H1 (cell line): ENCODE data around the gene ANO2. TPM values are rescaled to one million over a fixed set of nuclear protein-coding genes. Genes with fewer than 3 reads are reported as not detected.

Experiments used
- CTCF ChIA-PET: fragments of 300-600 bp; sonication (Branson Sonifier 250); formaldehyde crosslinking; loops from one replicate; lab custom pipeline; 2021; ENCODE audit not compliant: partially characterized antibody; lab: Charles Lee
- POLR2A ChIA-PET: fragments of 300-600 bp; sonication (Branson Sonifier 250); formaldehyde crosslinking; loops from one replicate; lab custom pipeline; 2021; ENCODE audit warnings: inconsistent platforms; ENCODE audit not compliant: partially characterized antibody; lab: Charles Lee
- DNase-seq, 2 experiments: peaks; one replicate each; pipeline versions ENCODE4 v3.0.0 to v3.0.0-alpha.2; 2010 to 2022; ENCODE audit warnings: low spot score in 2 of 2, low read depth in 1 of 2, mixed read lengths in 1 of 2
- FAIRE-seq: peaks from 2 replicates; lab custom pipeline; 2011; peaks lifted over from hg19 to GRCh38; lab: Jason Lieb, UNC
- H2AFZ ChIP-seq: 2 replicates; pipeline ENCODE4 v1.8.1; 2012; ENCODE audit warnings: low read length, inconsistent platforms
- H2AK5ac ChIP-seq: 2 replicates; pipeline ENCODE4 v1.6.1; 2013; ENCODE audit warnings: low read depth, low read length
- H2BK120ac ChIP-seq: replicated peaks from 2 replicates; pipeline ENCODE3; 2013; ENCODE audit warnings: low read depth, low read length, inconsistent platforms
- H2BK12ac ChIP-seq: 2 replicates; pipeline ENCODE4 v1.6.1; 2013; ENCODE audit warnings: low read depth, low read length
- H2BK15ac ChIP-seq: 2 replicates; pipeline ENCODE4 v1.6.1; 2013; ENCODE audit warnings: low read length
- H2BK20ac ChIP-seq: 2 replicates; pipeline ENCODE4 v1.6.1; 2013; ENCODE audit warnings: low read length
- H2BK5ac ChIP-seq: 2 replicates; pipeline ENCODE4 v1.6.1; 2013; ENCODE audit warnings: low read depth, low read length
- H3K14ac ChIP-seq: 2 replicates; pipeline ENCODE4 v1.6.1; 2013; ENCODE audit warnings: inconsistent platforms; ENCODE audit not compliant: insufficient read length
- H3K18ac ChIP-seq: 2 replicates; pipeline ENCODE4 v1.6.1; 2013; ENCODE audit warnings: low read length; ENCODE audit errors: extremely low read depth
- H3K23ac ChIP-seq: 2 replicates; pipeline ENCODE4 v1.6.1; 2013; ENCODE audit warnings: inconsistent platforms; ENCODE audit not compliant: insufficient read length
- H3K23me2 ChIP-seq: 2 replicates; pipeline ENCODE4 v1.6.1; 2013; ENCODE audit warnings: low read depth, low read length
- H3K27ac ChIP-seq: 2 replicates; pipeline ENCODE4 v1.6.1; 2011; ENCODE audit warnings: low read depth, low read length, inconsistent platforms
- H3K27me3 ChIP-seq, 4 experiments: replicated peaks in 1 of 4; 1 replicate in 1 of 4; 2 replicates in 3 of 4; pipeline versions ENCODE4 v1.6.1 to v1.8.1; 2011 to 2013; ENCODE audit warnings: low read length in 3 of 4, mild to moderate bottlenecking in 3 of 4, inconsistent platforms in 2 of 4, mixed read lengths in 2 of 4, moderate library complexity in 1 of 4; ENCODE audit not compliant: control insufficient read depth in 3 of 4, insufficient read depth in 3 of 4; ENCODE audit errors: extremely low read depth in 1 of 4
- H3K36me3 ChIP-seq, 4 experiments: 2 replicates each; pipeline versions ENCODE4 v1.6.1 to v1.8.1; 2011 to 2013; ENCODE audit warnings: mild to moderate bottlenecking in 4 of 4, low read length in 3 of 4, moderate library complexity in 2 of 4, control low read depth in 1 of 4, inconsistent platforms in 1 of 4; ENCODE audit not compliant: insufficient read depth in 4 of 4, control insufficient read depth in 2 of 4
- H3K4ac ChIP-seq: replicated peaks from 2 replicates; pipeline ENCODE3; 2013; ENCODE audit warnings: low read length, low read depth, mixed read lengths, inconsistent platforms; ENCODE audit not compliant: insufficient read length
- H3K4me1 ChIP-seq, 4 experiments: replicated peaks in 1 of 4; 1 replicate in 1 of 4; 2 replicates in 3 of 4; pipeline versions ENCODE4 v1.6.1 to v1.8.1; 2011 to 2013; ENCODE audit warnings: low read length in 3 of 4, inconsistent platforms in 2 of 4, mixed read lengths in 1 of 4; ENCODE audit not compliant: insufficient read depth in 4 of 4, control insufficient read depth in 3 of 4
- H3K4me2 ChIP-seq, 2 experiments: 2 replicates each; pipeline versions ENCODE4 v1.6.1 to v1.8.1; 2011 to 2013; ENCODE audit warnings: low read depth in 2 of 2, low read length in 2 of 2, control low read depth in 1 of 2, inconsistent platforms in 1 of 2, mild to moderate bottlenecking in 1 of 2; ENCODE audit not compliant: insufficient read depth in 1 of 2
- H3K4me3 ChIP-seq, 4 experiments: fragments of 200-600, 300-600 bp in 1 of 4; sonication (generic), shearing (Covaris generic), sonication (Bioruptor Twin) in 1 of 4; 2 replicates each; pipeline versions ENCODE4 v1.5.1 to v1.8.1; 2011 to 2016; ENCODE audit warnings: low read length in 4 of 4, low read depth in 3 of 4, control low read depth in 2 of 4, inconsistent platforms in 2 of 4, mild to moderate bottlenecking in 2 of 4, mixed read lengths in 1 of 4, moderate library complexity in 1 of 4; ENCODE audit not compliant: insufficient read depth in 2 of 4; ENCODE audit errors: extremely low read depth in 1 of 4
- H3K56ac ChIP-seq: replicated peaks from 2 replicates; pipeline ENCODE3; 2013; ENCODE audit warnings: low read depth, mild to moderate bottlenecking, mixed read lengths, low read length, inconsistent platforms; ENCODE audit not compliant: insufficient read length
- H3K79me1 ChIP-seq: 2 replicates; pipeline ENCODE4 v1.6.1; 2013; ENCODE audit warnings: low read depth, low read length, control low read depth
- H3K79me2 ChIP-seq, 2 experiments: 2 replicates each; pipeline versions ENCODE4 v1.6.1 to v1.8.1; 2012 to 2013; ENCODE audit warnings: low read length in 2 of 2, mild to moderate bottlenecking in 2 of 2, inconsistent platforms in 1 of 2; ENCODE audit not compliant: insufficient read depth in 2 of 2, control insufficient read depth in 1 of 2
- H3K9ac ChIP-seq, 4 experiments: replicated peaks in 1 of 4; 1 replicate in 1 of 4; 2 replicates in 3 of 4; pipeline versions ENCODE4 v1.6.1 to v1.8.1; 2011 to 2013; ENCODE audit warnings: low read depth in 3 of 4, low read length in 3 of 4, control low read depth in 2 of 4, mild to moderate bottlenecking in 2 of 4, moderate library complexity in 2 of 4, inconsistent platforms in 1 of 4; ENCODE audit errors: extremely low read depth in 1 of 4
- H3K9me3 ChIP-seq, 2 experiments: 2 replicates each; pipeline versions ENCODE4 v1.6.1 to v1.8.1; 2012 to 2013; ENCODE audit warnings: mild to moderate bottlenecking in 2 of 2, moderate library complexity in 2 of 2, control low read depth in 1 of 2, inconsistent platforms in 1 of 2, low read depth in 1 of 2, low read length in 1 of 2, mixed read lengths in 1 of 2; ENCODE audit not compliant: insufficient read depth in 2 of 2
- H4K20me1 ChIP-seq, 2 experiments: replicated peaks in 1 of 2; 2 replicates each; pipeline versions ENCODE3 to v1.8.1; 2011 to 2013; ENCODE audit warnings: inconsistent platforms in 2 of 2, low read length in 2 of 2, mild to moderate bottlenecking in 1 of 2; ENCODE audit not compliant: insufficient read depth in 2 of 2, control insufficient read depth in 1 of 2
- H4K5ac ChIP-seq: 2 replicates; pipeline ENCODE4 v1.6.1; 2013; ENCODE audit warnings: low read length, low read depth, mixed read lengths, inconsistent platforms; ENCODE audit not compliant: insufficient read length
- H4K8ac ChIP-seq: 2 replicates; pipeline ENCODE4 v1.8.0; 2013; ENCODE audit warnings: mild to moderate bottlenecking, moderate library complexity, low read length, inconsistent platforms; ENCODE audit not compliant: insufficient read depth; ENCODE audit errors: extremely low read depth
- H4K91ac ChIP-seq: replicated peaks from 2 replicates; pipeline ENCODE3; 2013; ENCODE audit warnings: low read length, mixed read lengths, inconsistent platforms; ENCODE audit not compliant: insufficient read length
- CBX5 ChIP-seq: fragments of 300-800, 300-1000 bp; sonication (generic); IDR thresholded peaks from 2 replicates; pipeline ENCODE4 v1.7.1; 2016; ENCODE audit warnings: antibody characterized with exemption, low read length, low read depth
- CEBPB ChIP-seq: IDR thresholded peaks from 2 replicates; pipeline ENCODE4 v1.6.1; 2012; ENCODE audit warnings: low read depth, low read length
- CREB1 ChIP-seq: IDR thresholded peaks from 2 replicates; pipeline ENCODE4 v1.6.1; 2012; ENCODE audit warnings: inconsistent platforms
- EGR1 ChIP-seq: IDR thresholded peaks from 2 replicates; pipeline ENCODE4 v1.6.1; 2011; ENCODE audit warnings: low read depth, low read length, borderline replicate concordance
- HDAC6 ChIP-seq: IDR thresholded peaks from one replicate; pipeline ENCODE4 v1.7.1; 2012; ENCODE audit warnings: low read depth, mild to moderate bottlenecking, inconsistent platforms, low read length, moderate library complexity
- JUND ChIP-seq: IDR thresholded peaks from 2 replicates; pipeline ENCODE4 v1.6.1; 2011; ENCODE audit warnings: mild to moderate bottlenecking, improper control_type of control experiment, low read length
- RFX5 ChIP-seq: IDR thresholded peaks from 2 replicates; pipeline ENCODE4 v1.6.1; 2011; ENCODE audit warnings: low read depth, low read length, improper control_type of control experiment, borderline replicate concordance
- SIN3A ChIP-seq, 2 experiments: IDR thresholded peaks in 1 of 2; conservative IDR thresholded peaks in 1 of 2; 2 replicates each; pipeline ENCODE4 v1.6.1; 2011 to 2012; ENCODE audit warnings: low read length in 2 of 2, improper control_type of control experiment in 1 of 2, low read depth in 1 of 2, mild to moderate bottlenecking in 1 of 2
- SP1 ChIP-seq: IDR thresholded peaks from 2 replicates; pipeline ENCODE4 v1.6.1; 2011; ENCODE audit warnings: low read depth, low read length
- SP4 ChIP-seq: IDR thresholded peaks from 2 replicates; pipeline ENCODE4 v1.6.1; 2012; ENCODE audit warnings: low read length, inconsistent platforms
- SRF ChIP-seq: IDR thresholded peaks from 2 replicates; pipeline ENCODE4 v1.6.1; 2011; ENCODE audit warnings: mild to moderate bottlenecking, low read depth, low read length, moderate library complexity
- TAF1 ChIP-seq: IDR thresholded peaks from 2 replicates; pipeline ENCODE4 v1.6.1; 2011; ENCODE audit warnings: mild to moderate bottlenecking, low read depth, low read length
- WGBS, 2 experiments: shearing (Covaris generic) in 1 of 2; methylation state at CpG; one replicate each; pipeline versions ENCODE4 v1.1.6 to v1.1.7; 2013 to 2015; ENCODE audit warnings: low lambda C conversion rate in 2 of 2, mixed read lengths in 2 of 2, inconsistent platforms in 1 of 2, low coverage in 1 of 2, missing lambda C conversion rate in 1 of 2; ENCODE audit not compliant: insufficient replicate concordance in 2 of 2, insufficient coverage in 1 of 2, insufficient read length in 1 of 2; ENCODE audit errors: extremely low coverage in 1 of 2, missing lambda C conversion rate in 1 of 2; 5-methylcytosine and 5-hydroxymethylcytosine counted together
- polyA plus RNA-seq, 7 experiments: library from polyadenylated mRNA; depleted of rRNA in 3 of 7; stranded (reverse) in 5 of 7; unstranded in 2 of 7; fragments of >200 nt in 5 of 7; fragments of 200-250 nt in 2 of 7; gene quantifications; 1 replicate in 5 of 7; 2 replicates in 1 of 7; 4 replicates in 1 of 7; pipeline versions ENCODE4 v1.2.1 to v1.2.3, GENCODE V29; 2011 to 2013; ENCODE audit warnings: missing spikeins in 2 of 7, mixed read lengths in 2 of 7
- total RNA-seq: library from RNA; stranded (reverse); fragmentation: NEBNext Ultra II Directional; extraction: Animal tissue kit (Norgen Biotek cat#: 25700); gene quantifications from 2 replicates; pipeline ENCODE4 v1.2.1, GENCODE V29; 2021
- TF ChIP-seq, protein P1 (sequence below), 3 experiments: IDR thresholded peaks; 1 replicate in 2 of 3; 2 replicates in 1 of 3; pipeline versions ENCODE4 v1.5.1 to v1.6.1; 2011; ENCODE audit warnings: low read length in 3 of 3, mild to moderate bottlenecking in 3 of 3, inconsistent platforms in 2 of 3, low read depth in 1 of 3, moderate library complexity in 1 of 3; ENCODE audit not compliant: insufficient read depth in 1 of 3; ENCODE audit errors: control extremely low read depth in 1 of 3

ANO2 gene
- total and polyA plus RNA-seq, 2 of the 8 experiments (the other 6 are each of a cell fraction or from before 2014, with no cell fraction given), result 1.9 to 5.5 TPM

DNA sequence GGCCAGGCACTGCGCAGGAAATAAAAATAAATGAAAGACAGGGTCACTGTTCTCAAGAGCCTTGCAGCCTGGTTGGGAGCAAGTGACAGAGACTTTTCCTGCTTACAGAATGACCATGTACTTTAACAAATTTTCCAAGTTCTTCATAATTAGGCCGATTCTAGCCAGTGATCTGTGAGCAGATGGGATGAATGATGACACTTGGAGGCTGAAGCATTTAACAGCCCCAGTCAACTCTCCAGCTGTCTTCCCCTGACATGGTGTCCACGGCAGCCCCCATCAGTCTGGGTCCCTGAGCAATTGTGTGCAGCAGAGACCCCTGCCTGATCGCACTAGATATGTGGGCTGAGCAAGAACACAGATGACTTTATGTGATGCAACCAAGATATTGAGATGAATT lies 314.3 kb downstream of the ANO2 start:
- no peak overlapping the region for H3K23ac ChIP-seq
- ChIA-PET CTCF (interaction anchor here (1.5 to 5.5 kb wide), 2 partner anchors 19 to 166 kb away, joined by 3 to 32 read pairs; no protein-coding TSS in a partner anchor), POLR2A (no interaction called here)
- H3K27ac ChIP-seq, result no peak overlapping the region
- no peak for FAIRE-seq
- H2AFZ ChIP-seq, result no peak overlapping the region
- no peaks in the 10 kb centered on the region for H3K36me3 ChIP-seq
- H2BK5ac ChIP-seq, result no peak overlapping the region
- H3K14ac ChIP-seq, result no peak overlapping the region
- no peaks in the 10 kb centered on the region for H3K4me1 ChIP-seq
- H3K4me3 ChIP-seq, result no peak overlapping the region
- no peak overlapping the region for H2AK5ac ChIP-seq
- H3K79me1 ChIP-seq, result no peaks in the 10 kb centered on the region
- DNase-seq, result no peak
- no peak overlapping the region for H4K5ac ChIP-seq
- no peak overlapping the region for H4K8ac ChIP-seq
- no peaks in the 10 kb centered on the region for H3K23me2 ChIP-seq
- H3K27me3 ChIP-seq, result no peaks in the 10 kb centered on the region; a peak in 1 of 7 replicates
- no peak overlapping the region for H2BK20ac ChIP-seq
- no peaks in the 10 kb centered on the region for H4K20me1 ChIP-seq
- H2BK15ac ChIP-seq, result no peak overlapping the region
- no peak overlapping the region for H2BK12ac ChIP-seq
- no peak overlapping the region for H2BK120ac ChIP-seq
- H3K9ac ChIP-seq, result no peak overlapping the region
- H3K4me2 ChIP-seq, result no peak overlapping the region
- no peak overlapping the region for H4K91ac ChIP-seq
- H3K56ac ChIP-seq, result no peak overlapping the region
- no peak overlapping the region for H3K4ac ChIP-seq
- no peak overlapping the region for H3K18ac ChIP-seq
- 82% methylated on average over 4 of the region's 4 CpGs; no CpG with 5 or more reads in 1 of the 2 experiments for WGBS, 2 experiments
- H3K9me3 ChIP-seq, result no peaks in the 10 kb centered on the region
- no peaks in the 10 kb centered on the region for H3K79me2 ChIP-seq
- TF ChIP-seq SRF, result no peak
- TF ChIP-seq HDAC6, result no peak
- TF ChIP-seq, protein P1, sequence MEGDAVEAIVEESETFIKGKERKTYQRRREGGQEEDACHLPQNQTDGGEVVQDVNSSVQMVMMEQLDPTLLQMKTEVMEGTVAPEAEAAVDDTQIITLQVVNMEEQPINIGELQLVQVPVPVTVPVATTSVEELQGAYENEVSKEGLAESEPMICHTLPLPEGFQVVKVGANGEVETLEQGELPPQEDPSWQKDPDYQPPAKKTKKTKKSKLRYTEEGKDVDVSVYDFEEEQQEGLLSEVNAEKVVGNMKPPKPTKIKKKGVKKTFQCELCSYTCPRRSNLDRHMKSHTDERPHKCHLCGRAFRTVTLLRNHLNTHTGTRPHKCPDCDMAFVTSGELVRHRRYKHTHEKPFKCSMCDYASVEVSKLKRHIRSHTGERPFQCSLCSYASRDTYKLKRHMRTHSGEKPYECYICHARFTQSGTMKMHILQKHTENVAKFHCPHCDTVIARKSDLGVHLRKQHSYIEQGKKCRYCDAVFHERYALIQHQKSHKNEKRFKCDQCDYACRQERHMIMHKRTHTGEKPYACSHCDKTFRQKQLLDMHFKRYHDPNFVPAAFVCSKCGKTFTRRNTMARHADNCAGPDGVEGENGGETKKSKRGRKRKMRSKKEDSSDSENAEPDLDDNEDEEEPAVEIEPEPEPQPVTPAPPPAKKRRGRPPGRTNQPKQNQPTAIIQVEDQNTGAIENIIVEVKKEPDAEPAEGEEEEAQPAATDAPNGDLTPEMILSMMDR (IDR thresholded peaks at IDR 0.05; ENCODE audit: control extremely low read depth in 1 of 3, insufficient read depth in 1 of 3, low read depth in 1 of 3, low read length in 3 of 3), result no peak
- no peak for TF ChIP-seq TAF1
- TF ChIP-seq SIN3A (conservative IDR thresholded peaks at IDR 0.05 in 1 of 2, IDR thresholded peaks at IDR 0.05 in 1 of 2; ENCODE audit: low read depth in 1 of 2, low read length in 2 of 2), result no peak
- TF ChIP-seq JUND, result no peak
- TF ChIP-seq CBX5, result no peak
- TF ChIP-seq SP4, result no peak
- TF ChIP-seq CREB1, result no peak
- TF ChIP-seq SP1, result no peak
- no peak for TF ChIP-seq RFX5
- TF ChIP-seq CEBPB, result no peak
- TF ChIP-seq EGR1, result no peak
